H1 (cell line): ENCODE measurements around the gene POLR2J. TPM values are rescaled to one million over a fixed set of nuclear protein-coding genes. Genes with fewer than 3 reads are reported as not detected.
"Not testable (repeated sequence)": the region's sequence is repeated elsewhere in the genome, so short reads cannot be mapped to it uniquely, and the experiment has no call there.

ENCODE experiments used
- CTCF ChIA-PET: fragments of 300-600 bp; sonication (Branson Sonifier 250); formaldehyde crosslinking; loops from one replicate; lab custom pipeline; 2021; ENCODE audit not compliant: partially characterized antibody; lab: Charles Lee
- POLR2A ChIA-PET: fragments of 300-600 bp; sonication (Branson Sonifier 250); formaldehyde crosslinking; loops from one replicate; lab custom pipeline; 2021; ENCODE audit warnings: inconsistent platforms; ENCODE audit not compliant: partially characterized antibody; lab: Charles Lee
- DNase-seq, 2 experiments: peaks; one replicate each; pipeline versions ENCODE4 v3.0.0 to v3.0.0-alpha.2; 2010 to 2022; ENCODE audit warnings: low spot score in 2 of 2, low read depth in 1 of 2, mixed read lengths in 1 of 2
- FAIRE-seq: peaks from 2 replicates; lab custom pipeline; 2011; peaks lifted over from hg19 to GRCh38; lab: Jason Lieb, UNC
- H2AFZ ChIP-seq: 2 replicates; pipeline ENCODE4 v1.8.1; 2012; ENCODE audit warnings: low read length, inconsistent platforms
- H2AK5ac ChIP-seq: 2 replicates; pipeline ENCODE4 v1.6.1; 2013; ENCODE audit warnings: low read depth, low read length
- H2BK120ac ChIP-seq: replicated peaks from 2 replicates; pipeline ENCODE3; 2013; ENCODE audit warnings: low read depth, low read length, inconsistent platforms
- H2BK12ac ChIP-seq: 2 replicates; pipeline ENCODE4 v1.6.1; 2013; ENCODE audit warnings: low read depth, low read length
- H2BK15ac ChIP-seq: 2 replicates; pipeline ENCODE4 v1.6.1; 2013; ENCODE audit warnings: low read length
- H2BK20ac ChIP-seq: 2 replicates; pipeline ENCODE4 v1.6.1; 2013; ENCODE audit warnings: low read length
- H2BK5ac ChIP-seq: 2 replicates; pipeline ENCODE4 v1.6.1; 2013; ENCODE audit warnings: low read depth, low read length
- H3K14ac ChIP-seq: 2 replicates; pipeline ENCODE4 v1.6.1; 2013; ENCODE audit warnings: inconsistent platforms; ENCODE audit not compliant: insufficient read length
- H3K18ac ChIP-seq: 2 replicates; pipeline ENCODE4 v1.6.1; 2013; ENCODE audit warnings: low read length; ENCODE audit errors: extremely low read depth
- H3K23ac ChIP-seq: 2 replicates; pipeline ENCODE4 v1.6.1; 2013; ENCODE audit warnings: inconsistent platforms; ENCODE audit not compliant: insufficient read length
- H3K23me2 ChIP-seq: 2 replicates; pipeline ENCODE4 v1.6.1; 2013; ENCODE audit warnings: low read depth, low read length
- H3K27ac ChIP-seq: 2 replicates; pipeline ENCODE4 v1.6.1; 2011; ENCODE audit warnings: low read depth, low read length, inconsistent platforms
- H3K27me3 ChIP-seq, 4 experiments: replicated peaks in 1 of 4; 1 replicate in 1 of 4; 2 replicates in 3 of 4; pipeline versions ENCODE4 v1.6.1 to v1.8.1; 2011 to 2013; ENCODE audit warnings: low read length in 3 of 4, mild to moderate bottlenecking in 3 of 4, inconsistent platforms in 2 of 4, mixed read lengths in 2 of 4, moderate library complexity in 1 of 4; ENCODE audit not compliant: control insufficient read depth in 3 of 4, insufficient read depth in 3 of 4; ENCODE audit errors: extremely low read depth in 1 of 4
- H3K36me3 ChIP-seq, 4 experiments: 2 replicates each; pipeline versions ENCODE4 v1.6.1 to v1.8.1; 2011 to 2013; ENCODE audit warnings: mild to moderate bottlenecking in 4 of 4, low read length in 3 of 4, moderate library complexity in 2 of 4, control low read depth in 1 of 4, inconsistent platforms in 1 of 4; ENCODE audit not compliant: insufficient read depth in 4 of 4, control insufficient read depth in 2 of 4
- H3K4ac ChIP-seq: replicated peaks from 2 replicates; pipeline ENCODE3; 2013; ENCODE audit warnings: low read length, low read depth, mixed read lengths, inconsistent platforms; ENCODE audit not compliant: insufficient read length
- H3K4me1 ChIP-seq, 4 experiments: replicated peaks in 1 of 4; 1 replicate in 1 of 4; 2 replicates in 3 of 4; pipeline versions ENCODE4 v1.6.1 to v1.8.1; 2011 to 2013; ENCODE audit warnings: low read length in 3 of 4, inconsistent platforms in 2 of 4, mixed read lengths in 1 of 4; ENCODE audit not compliant: insufficient read depth in 4 of 4, control insufficient read depth in 3 of 4
- H3K4me2 ChIP-seq, 2 experiments: 2 replicates each; pipeline versions ENCODE4 v1.6.1 to v1.8.1; 2011 to 2013; ENCODE audit warnings: low read depth in 2 of 2, low read length in 2 of 2, control low read depth in 1 of 2, inconsistent platforms in 1 of 2, mild to moderate bottlenecking in 1 of 2; ENCODE audit not compliant: insufficient read depth in 1 of 2
- H3K4me3 ChIP-seq, 4 experiments: fragments of 200-600, 300-600 bp in 1 of 4; sonication (generic), shearing (Covaris generic), sonication (Bioruptor Twin) in 1 of 4; 2 replicates each; pipeline versions ENCODE4 v1.5.1 to v1.8.1; 2011 to 2016; ENCODE audit warnings: low read length in 4 of 4, low read depth in 3 of 4, control low read depth in 2 of 4, inconsistent platforms in 2 of 4, mild to moderate bottlenecking in 2 of 4, mixed read lengths in 1 of 4, moderate library complexity in 1 of 4; ENCODE audit not compliant: insufficient read depth in 2 of 4; ENCODE audit errors: extremely low read depth in 1 of 4
- H3K56ac ChIP-seq: replicated peaks from 2 replicates; pipeline ENCODE3; 2013; ENCODE audit warnings: low read depth, mild to moderate bottlenecking, mixed read lengths, low read length, inconsistent platforms; ENCODE audit not compliant: insufficient read length
- H3K79me1 ChIP-seq: 2 replicates; pipeline ENCODE4 v1.6.1; 2013; ENCODE audit warnings: low read depth, low read length, control low read depth
- H3K79me2 ChIP-seq, 2 experiments: 2 replicates each; pipeline versions ENCODE4 v1.6.1 to v1.8.1; 2012 to 2013; ENCODE audit warnings: low read length in 2 of 2, mild to moderate bottlenecking in 2 of 2, inconsistent platforms in 1 of 2; ENCODE audit not compliant: insufficient read depth in 2 of 2, control insufficient read depth in 1 of 2
- H3K9ac ChIP-seq, 4 experiments: replicated peaks in 1 of 4; 1 replicate in 1 of 4; 2 replicates in 3 of 4; pipeline versions ENCODE4 v1.6.1 to v1.8.1; 2011 to 2013; ENCODE audit warnings: low read depth in 3 of 4, low read length in 3 of 4, control low read depth in 2 of 4, mild to moderate bottlenecking in 2 of 4, moderate library complexity in 2 of 4, inconsistent platforms in 1 of 4; ENCODE audit errors: extremely low read depth in 1 of 4
- H3K9me3 ChIP-seq, 2 experiments: 2 replicates each; pipeline versions ENCODE4 v1.6.1 to v1.8.1; 2012 to 2013; ENCODE audit warnings: mild to moderate bottlenecking in 2 of 2, moderate library complexity in 2 of 2, control low read depth in 1 of 2, inconsistent platforms in 1 of 2, low read depth in 1 of 2, low read length in 1 of 2, mixed read lengths in 1 of 2; ENCODE audit not compliant: insufficient read depth in 2 of 2
- H4K20me1 ChIP-seq, 2 experiments: replicated peaks in 1 of 2; 2 replicates each; pipeline versions ENCODE3 to v1.8.1; 2011 to 2013; ENCODE audit warnings: inconsistent platforms in 2 of 2, low read length in 2 of 2, mild to moderate bottlenecking in 1 of 2; ENCODE audit not compliant: insufficient read depth in 2 of 2, control insufficient read depth in 1 of 2
- H4K5ac ChIP-seq: 2 replicates; pipeline ENCODE4 v1.6.1; 2013; ENCODE audit warnings: low read length, low read depth, mixed read lengths, inconsistent platforms; ENCODE audit not compliant: insufficient read length
- H4K8ac ChIP-seq: 2 replicates; pipeline ENCODE4 v1.8.0; 2013; ENCODE audit warnings: mild to moderate bottlenecking, moderate library complexity, low read length, inconsistent platforms; ENCODE audit not compliant: insufficient read depth; ENCODE audit errors: extremely low read depth
- H4K91ac ChIP-seq: replicated peaks from 2 replicates; pipeline ENCODE3; 2013; ENCODE audit warnings: low read length, mixed read lengths, inconsistent platforms; ENCODE audit not compliant: insufficient read length
- WGBS, 2 experiments: shearing (Covaris generic) in 1 of 2; methylation state at CpG; one replicate each; pipeline versions ENCODE4 v1.1.6 to v1.1.7; 2013 to 2015; ENCODE audit warnings: low lambda C conversion rate in 2 of 2, mixed read lengths in 2 of 2, inconsistent platforms in 1 of 2, low coverage in 1 of 2, missing lambda C conversion rate in 1 of 2; ENCODE audit not compliant: insufficient replicate concordance in 2 of 2, insufficient coverage in 1 of 2, insufficient read length in 1 of 2; ENCODE audit errors: extremely low coverage in 1 of 2, missing lambda C conversion rate in 1 of 2; 5-methylcytosine and 5-hydroxymethylcytosine counted together
- polyA plus RNA-seq, 7 experiments: library from polyadenylated mRNA; depleted of rRNA in 3 of 7; stranded (reverse) in 5 of 7; unstranded in 2 of 7; fragments of >200 nt in 5 of 7; fragments of 200-250 nt in 2 of 7; gene quantifications; 1 replicate in 5 of 7; 2 replicates in 1 of 7; 4 replicates in 1 of 7; pipeline versions ENCODE4 v1.2.1 to v1.2.3, GENCODE V29; 2011 to 2013; ENCODE audit warnings: missing spikeins in 2 of 7, mixed read lengths in 2 of 7
- total RNA-seq: library from RNA; stranded (reverse); fragmentation: NEBNext Ultra II Directional; extraction: Animal tissue kit (Norgen Biotek cat#: 25700); gene quantifications from 2 replicates; pipeline ENCODE4 v1.2.1, GENCODE V29; 2021

The POLR2J gene
- total and polyA plus RNA-seq, 2 of the 8 experiments (the other 6 are each of a cell fraction or from before 2014, with no cell fraction given) = 54.1 to 113 TPM

DNA sequence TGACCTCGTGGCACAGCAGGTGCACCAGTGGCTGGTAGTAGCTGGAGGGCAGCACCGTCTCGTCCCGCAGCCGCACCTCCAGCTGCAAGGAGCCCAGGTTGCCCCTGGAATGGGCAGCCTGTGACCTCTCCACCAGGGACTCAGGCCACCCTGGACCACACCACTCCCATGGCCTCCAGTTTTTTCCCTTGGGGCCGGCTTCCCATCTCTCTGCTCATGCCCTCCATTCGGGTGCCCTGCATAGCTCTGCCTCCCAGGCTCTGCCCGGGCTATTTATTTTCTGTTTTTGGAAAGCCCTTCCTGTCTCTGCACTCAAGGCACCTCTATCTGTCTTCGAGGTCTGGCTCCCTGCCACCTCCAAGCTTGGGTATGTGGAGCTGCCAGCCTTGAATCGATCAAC is 18.1 kb upstream of the POLR2J start:
- H3K36me3 ChIP-seq, POLR2A ChIA-PET, H2BK12ac ChIP-seq, CTCF ChIA-PET, H2AFZ ChIP-seq, H3K56ac ChIP-seq, H3K14ac ChIP-seq, H3K23me2 ChIP-seq, H3K9me3 ChIP-seq, H3K27me3 ChIP-seq, H3K4ac ChIP-seq, H4K8ac ChIP-seq, FAIRE-seq, H2BK20ac ChIP-seq, H3K4me1 ChIP-seq, H4K20me1 ChIP-seq, H3K23ac ChIP-seq, H3K18ac ChIP-seq, H3K9ac ChIP-seq, H2AK5ac ChIP-seq, H3K4me2 ChIP-seq, H3K27ac ChIP-seq, H3K79me1 ChIP-seq, H2BK120ac ChIP-seq, H2BK5ac ChIP-seq, H3K4me3 ChIP-seq, H2BK15ac ChIP-seq, H4K5ac ChIP-seq, H3K79me2 ChIP-seq, H4K91ac ChIP-seq: not testable (repeated sequence)
- DNase-seq = peak in 1 of 2 experiments; percentile 33
- WGBS, 2 experiments = 91% methylated on average over 3 of the region's 10 CpGs; no CpG with 5 or more reads in 1 of the 2 experiments

DNA sequence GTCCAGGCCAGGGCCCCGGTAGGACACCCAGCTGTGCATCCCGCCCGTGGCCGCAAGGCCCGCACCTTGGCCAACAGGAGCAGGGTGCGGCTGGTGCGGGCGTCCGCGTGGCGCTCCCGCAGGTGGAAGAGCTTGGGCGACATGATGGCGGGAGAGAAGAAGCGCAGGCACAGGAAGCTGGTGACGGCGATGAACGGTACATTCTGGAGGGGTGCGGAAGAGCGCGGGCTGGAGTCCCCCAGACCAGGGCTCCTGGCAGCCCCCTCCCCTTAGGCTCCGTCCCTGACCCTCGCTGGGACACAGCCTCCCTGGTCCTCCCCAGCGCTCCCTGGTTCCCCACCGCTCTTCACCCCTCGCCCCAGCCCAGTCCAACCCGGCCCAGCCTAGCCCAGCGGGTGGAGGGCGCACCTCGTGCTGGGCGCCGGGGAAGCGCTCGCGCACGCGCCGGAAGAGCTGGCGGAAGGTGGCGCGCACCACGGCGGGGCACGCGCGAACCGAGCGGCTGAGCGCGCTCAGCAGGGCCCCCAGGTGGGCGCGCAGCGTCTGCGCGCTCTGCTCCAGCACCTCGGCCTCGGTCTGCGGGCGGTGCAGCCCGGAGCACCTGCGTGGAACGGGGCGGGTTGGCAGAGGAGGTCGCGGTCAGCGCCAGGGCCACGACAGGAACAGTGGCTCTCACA is 15.9 kb upstream of the POLR2J start:
- WGBS, 2 experiments = no CpG with 5 or more reads among the region's 67 CpGs
- H3K18ac ChIP-seq, H2BK5ac ChIP-seq, DNase-seq, H3K4me2 ChIP-seq, FAIRE-seq, POLR2A ChIA-PET, H3K23me2 ChIP-seq, H3K14ac ChIP-seq, H2AFZ ChIP-seq, H3K4ac ChIP-seq, H2BK15ac ChIP-seq, H2AK5ac ChIP-seq, H4K20me1 ChIP-seq, H3K79me1 ChIP-seq, H3K4me1 ChIP-seq, CTCF ChIA-PET, H3K36me3 ChIP-seq, H3K56ac ChIP-seq, H2BK120ac ChIP-seq, H3K27ac ChIP-seq, H4K5ac ChIP-seq, H4K91ac ChIP-seq, H3K27me3 ChIP-seq, H3K4me3 ChIP-seq, H3K9ac ChIP-seq, H3K79me2 ChIP-seq, H3K9me3 ChIP-seq, H2BK20ac ChIP-seq, H3K23ac ChIP-seq, H4K8ac ChIP-seq, H2BK12ac ChIP-seq: not testable (repeated sequence)
